ENCODE data around the gene ATP1B1. TPM values are rescaled to one million over a fixed set of nuclear protein-coding genes. Genes with fewer than 3 reads are reported as not detected.

ATP1B1 gene
- total RNA-seq, 1 donor from 2014 or later, result 25.2 TPM

DNA sequence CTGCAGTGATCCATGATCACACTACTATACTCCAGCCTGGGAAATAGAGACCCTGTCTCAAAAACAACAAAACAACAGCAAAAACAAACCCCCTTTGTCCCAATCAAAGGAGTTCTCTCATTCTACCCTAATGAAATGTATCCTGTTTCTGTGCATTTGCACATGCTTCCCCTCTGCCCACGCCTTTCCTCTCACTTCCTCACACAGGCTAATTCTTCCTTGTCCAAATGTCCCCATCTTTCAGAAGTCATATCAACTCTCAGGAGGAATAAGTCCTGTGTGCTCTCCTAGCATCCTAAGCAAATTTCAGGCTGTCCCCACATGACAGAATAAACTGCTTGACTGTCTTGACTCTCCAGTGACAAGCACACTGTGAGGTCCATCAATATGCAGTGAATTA, 8.1 kb upstream of the ATP1B1 start:
- DNase-seq (ENCODE audit: low read depth, low spot score), result no peak
- Mint-ChIP-seq H3K36me3 (ENCODE audit: low read depth) (no peaks in the 10 kb centered on the region), H3K27ac (ENCODE audit: unreplicated experiment) (no peak overlapping the region), H3K9me3 (no peaks in the 10 kb centered on the region), H3K4me1 (peaks cover 10% of the 10 kb centered on the region), H3K4me3 (no peak overlapping the region), H3K27me3 (ENCODE audit: low read depth) (no peaks in the 10 kb centered on the region)
- TF ChIP-seq, protein P1, sequence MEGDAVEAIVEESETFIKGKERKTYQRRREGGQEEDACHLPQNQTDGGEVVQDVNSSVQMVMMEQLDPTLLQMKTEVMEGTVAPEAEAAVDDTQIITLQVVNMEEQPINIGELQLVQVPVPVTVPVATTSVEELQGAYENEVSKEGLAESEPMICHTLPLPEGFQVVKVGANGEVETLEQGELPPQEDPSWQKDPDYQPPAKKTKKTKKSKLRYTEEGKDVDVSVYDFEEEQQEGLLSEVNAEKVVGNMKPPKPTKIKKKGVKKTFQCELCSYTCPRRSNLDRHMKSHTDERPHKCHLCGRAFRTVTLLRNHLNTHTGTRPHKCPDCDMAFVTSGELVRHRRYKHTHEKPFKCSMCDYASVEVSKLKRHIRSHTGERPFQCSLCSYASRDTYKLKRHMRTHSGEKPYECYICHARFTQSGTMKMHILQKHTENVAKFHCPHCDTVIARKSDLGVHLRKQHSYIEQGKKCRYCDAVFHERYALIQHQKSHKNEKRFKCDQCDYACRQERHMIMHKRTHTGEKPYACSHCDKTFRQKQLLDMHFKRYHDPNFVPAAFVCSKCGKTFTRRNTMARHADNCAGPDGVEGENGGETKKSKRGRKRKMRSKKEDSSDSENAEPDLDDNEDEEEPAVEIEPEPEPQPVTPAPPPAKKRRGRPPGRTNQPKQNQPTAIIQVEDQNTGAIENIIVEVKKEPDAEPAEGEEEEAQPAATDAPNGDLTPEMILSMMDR (conservative IDR thresholded peaks at IDR 0.05), result no peak

GRCh38 chr1:169099561-169099960, 6.9 kb upstream of the ATP1B1 start:
- Mint-ChIP-seq H3K27ac (ENCODE audit: unreplicated experiment) (no peak overlapping the region), H3K27me3 (ENCODE audit: low read depth) (no peaks in the 10 kb centered on the region), H3K9me3 (no peaks in the 10 kb centered on the region), H3K4me3 (no peak overlapping the region), H3K36me3 (ENCODE audit: low read depth) (no peaks in the 10 kb centered on the region), H3K4me1 (peaks cover 10% of the 10 kb centered on the region)
- DNase-seq (ENCODE audit: low read depth, low spot score), result no peak
- TF ChIP-seq, protein P1 (conservative IDR thresholded peaks at IDR 0.05), result no peak

DNA sequence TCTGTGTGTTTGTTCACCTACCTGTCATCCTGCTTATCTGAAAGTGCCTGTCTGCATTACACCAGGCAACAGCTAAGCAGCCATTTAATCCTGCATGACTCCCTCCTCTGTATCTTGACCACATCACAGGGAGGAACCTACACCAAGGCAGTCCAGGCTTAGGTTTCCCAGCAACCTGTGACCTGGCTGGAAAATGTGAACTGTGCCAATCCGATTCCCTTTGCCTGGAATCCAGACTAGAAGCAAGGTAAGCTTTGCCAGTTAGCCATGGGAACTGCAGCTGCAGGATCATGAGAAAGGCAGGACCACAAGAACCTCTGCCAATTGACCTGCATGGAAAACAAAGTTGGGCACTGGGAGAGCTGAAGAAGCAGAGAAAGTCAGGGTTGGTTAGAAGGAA, 6.3 kb upstream of the ATP1B1 start:
- Mint-ChIP-seq H3K36me3 (ENCODE audit: low read depth) (no peaks in the 10 kb centered on the region), H3K9me3 (no peaks in the 10 kb centered on the region), H3K27ac (ENCODE audit: unreplicated experiment) (no peak overlapping the region), H3K27me3 (ENCODE audit: low read depth) (peaks cover 4% of the 10 kb centered on the region), H3K4me1 (peaks cover 13% of the 10 kb centered on the region), H3K4me3 (no peak overlapping the region)
- TF ChIP-seq, protein P1 (conservative IDR thresholded peaks at IDR 0.05), result no peak
- no peak for DNase-seq (ENCODE audit: low read depth, low spot score)

- H3K36me3 Mint-ChIP-seq (ENCODE audit: low read depth), result no peaks in the 10 kb centered on the region
- peaks cover 4% of the 10 kb centered on the region for H3K27me3 Mint-ChIP-seq (ENCODE audit: low read depth)
- TF ChIP-seq, protein P1 (conservative IDR thresholded peaks at IDR 0.05), result no peak
- no peak overlapping the region for H3K27ac Mint-ChIP-seq (ENCODE audit: unreplicated experiment)
- no peak overlapping the region for H3K4me3 Mint-ChIP-seq
- DNase-seq (ENCODE audit: low read depth, low spot score), result no peak
- H3K9me3 Mint-ChIP-seq, result no peaks in the 10 kb centered on the region
- H3K4me1 Mint-ChIP-seq, result peaks cover 14% of the 10 kb centered on the region
Observed at GRCh38 chr1:169100651-169101088, 5.8 kb upstream of the ATP1B1 start.

DNA sequence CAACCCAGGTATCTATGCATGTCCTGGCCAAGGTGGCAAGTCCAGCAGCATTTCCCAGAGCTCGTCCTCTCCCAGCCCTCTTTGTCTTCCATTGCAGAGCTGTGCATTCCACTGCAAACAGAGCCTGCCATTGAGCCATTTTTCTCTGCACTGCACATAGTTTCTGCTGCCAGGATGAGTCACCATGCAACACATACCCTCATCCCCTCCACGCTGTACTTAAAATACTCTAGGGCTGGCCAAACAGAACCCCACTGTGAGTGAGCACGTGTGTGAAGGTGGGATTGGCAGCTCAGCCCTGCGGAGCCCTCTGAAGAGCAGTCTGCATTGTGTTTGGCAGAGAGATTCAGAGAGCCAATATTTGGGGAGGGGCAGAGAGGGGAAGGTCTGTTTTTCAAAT, 3.9 kb upstream of the ATP1B1 start:
- TF ChIP-seq, protein P1 (conservative IDR thresholded peaks at IDR 0.05), result no peak
- H3K27ac Mint-ChIP-seq (ENCODE audit: unreplicated experiment), result no peak overlapping the region
- no peak for DNase-seq (ENCODE audit: low read depth, low spot score)
- H3K4me1 Mint-ChIP-seq, result peaks cover 18% of the 10 kb centered on the region
- peak overlapping the region; percentile 31 for H3K4me3 Mint-ChIP-seq
- H3K9me3 Mint-ChIP-seq, result no peaks in the 10 kb centered on the region
- peaks cover 4% of the 10 kb centered on the region for H3K27me3 Mint-ChIP-seq (ENCODE audit: low read depth)
- H3K36me3 Mint-ChIP-seq (ENCODE audit: low read depth), result no peaks in the 10 kb centered on the region

DNA sequence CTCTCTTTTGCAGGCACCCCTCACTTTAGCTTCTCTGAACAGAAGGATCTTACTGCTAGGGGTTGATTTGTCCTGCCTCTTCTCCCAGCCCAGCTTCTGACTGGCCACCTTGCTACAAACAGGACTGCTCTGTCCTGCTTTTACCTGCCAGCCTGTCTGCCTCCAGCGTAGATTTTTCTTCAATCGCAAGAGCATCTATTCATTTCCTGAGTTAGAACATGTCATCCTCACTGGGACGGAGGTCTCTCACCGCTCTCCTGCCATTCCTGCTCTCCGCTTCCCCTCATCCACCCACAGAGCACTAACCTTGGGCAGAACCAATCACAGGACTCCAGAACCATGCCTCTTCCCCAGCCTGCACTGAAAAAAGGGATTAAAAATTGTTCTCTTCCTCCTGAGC, 3.5 kb upstream of the ATP1B1 start:
- H3K36me3 Mint-ChIP-seq (ENCODE audit: low read depth), result no peaks in the 10 kb centered on the region
- no peaks in the 10 kb centered on the region for H3K9me3 Mint-ChIP-seq
- no peak overlapping the region for H3K4me3 Mint-ChIP-seq
- H3K4me1 Mint-ChIP-seq, result peaks cover 22% of the 10 kb centered on the region
- no peak overlapping the region for H3K27ac Mint-ChIP-seq (ENCODE audit: unreplicated experiment)
- peaks cover 4% of the 10 kb centered on the region for H3K27me3 Mint-ChIP-seq (ENCODE audit: low read depth)
- TF ChIP-seq, protein P1 (conservative IDR thresholded peaks at IDR 0.05), result no peak
- no peak for DNase-seq (ENCODE audit: low read depth, low spot score)

All from neural crest cell (in vitro differentiated cells).